Calu3 (cell line): ENCODE measurements around the gene FGFRL1. TPM values are rescaled to one million over a fixed set of nuclear protein-coding genes. Genes with fewer than 3 reads are reported as not detected.
A peak's percentile ranks its signal among the peaks of the same experiment; 100 is the strongest.

ENCODE experiments used
- BruUV-seq: library from RNA; stranded (reverse); fragments of 400-500 nt; replicated peaks from 2 replicates; lab custom pipeline; 2021; lab: Mats Ljungman, UMichigan
- CTCF ChIA-PET: fragments of 300-600 bp; sonication (Branson Sonifier 250); formaldehyde crosslinking; loops from one replicate; lab custom pipeline; 2022; ENCODE audit warnings: antibody characterized with exemption; lab: Charles Lee
- DNase-seq: peaks from one replicate; pipeline ENCODE4 v3.0.0; 2022
- H3K27ac Mint-ChIP-seq: one replicate; pipeline ENCODE4 v1.8.0; 2022; ENCODE audit warnings: mixed read lengths; ENCODE audit not compliant: unreplicated experiment
- H3K27me3 Mint-ChIP-seq: one replicate; pipeline ENCODE4 v1.8.0; 2022; ENCODE audit warnings: mixed read lengths; ENCODE audit not compliant: unreplicated experiment
- H3K36me3 Mint-ChIP-seq: one replicate; pipeline ENCODE4 v1.8.0; 2022; ENCODE audit warnings: mild to moderate bottlenecking, moderate library complexity, mixed read lengths; ENCODE audit not compliant: insufficient read depth, unreplicated experiment
- H3K4me1 Mint-ChIP-seq: one replicate; pipeline ENCODE4 v1.8.0; 2022; ENCODE audit warnings: mild to moderate bottlenecking, low read depth, mixed read lengths; ENCODE audit not compliant: unreplicated experiment
- H3K4me3 Mint-ChIP-seq: one replicate; pipeline ENCODE4 v1.8.0; 2022; ENCODE audit warnings: mild to moderate bottlenecking, low read depth, moderate library complexity, mixed read lengths; ENCODE audit not compliant: unreplicated experiment
- H3K9me3 Mint-ChIP-seq: one replicate; pipeline ENCODE4 v1.8.0; 2022; ENCODE audit warnings: low read depth, mixed read lengths; ENCODE audit not compliant: unreplicated experiment
- intact Hi-C: fragments of 100-400 bp; cut with micrococcal nuclease; formaldehyde crosslinking; loops from one replicate; pipeline ENCODE4 v1.10.0; 2022; ENCODE audit not compliant: unreplicated experiment
- total RNA-seq: library from RNA; stranded (reverse); gene quantifications from 2 replicates; pipeline ENCODE4 v1.2.3, GENCODE V29; 2022
- TF ChIP-seq, protein P1 (sequence below): fragments of 200-600 bp; IDR thresholded peaks from one replicate; pipeline ENCODE4 v1.8.0; 2022; ENCODE audit warnings: antibody characterized with exemption; ENCODE audit not compliant: unreplicated experiment

The FGFRL1 gene
- total RNA-seq, 1 experiment from 2014 or later: 43.2 TPM

DNA sequence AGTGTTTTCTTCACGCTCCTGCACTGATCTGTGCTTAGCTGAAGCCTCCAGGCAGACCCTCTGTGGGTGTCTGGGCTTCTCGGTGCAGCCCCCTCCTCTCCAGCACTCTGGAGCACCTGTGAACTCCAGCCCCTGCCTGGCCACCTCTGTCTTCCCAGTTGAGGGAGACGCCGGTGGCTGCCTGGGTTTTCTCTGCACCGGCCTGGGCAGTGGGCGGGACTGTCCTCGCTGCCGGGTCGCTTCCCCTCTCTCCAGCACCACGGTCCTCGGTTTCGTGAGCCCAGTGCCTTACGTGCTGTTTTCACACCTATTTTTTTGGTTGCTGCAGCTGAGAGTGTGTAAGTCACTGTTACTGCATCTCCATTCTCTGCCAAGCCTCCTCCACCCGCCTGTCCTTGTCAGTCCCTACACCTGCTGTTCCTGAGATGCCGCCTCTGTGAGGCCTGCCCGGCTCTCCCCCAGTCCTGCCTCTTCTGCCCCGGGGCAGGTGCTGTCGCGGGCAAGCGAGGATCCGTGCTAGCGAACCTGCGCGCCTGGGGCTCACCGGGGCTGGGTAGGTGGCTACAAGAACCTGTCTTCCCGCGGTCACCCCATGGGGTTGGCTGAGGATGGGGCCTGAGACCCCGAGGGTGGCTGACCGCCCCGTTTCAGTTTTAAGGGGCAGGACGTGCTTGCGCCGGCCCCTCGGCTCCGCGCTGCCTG, 2.4 kb upstream of the FGFRL1 start:
- DNase-seq: no peak
- TF ChIP-seq, protein P1, sequence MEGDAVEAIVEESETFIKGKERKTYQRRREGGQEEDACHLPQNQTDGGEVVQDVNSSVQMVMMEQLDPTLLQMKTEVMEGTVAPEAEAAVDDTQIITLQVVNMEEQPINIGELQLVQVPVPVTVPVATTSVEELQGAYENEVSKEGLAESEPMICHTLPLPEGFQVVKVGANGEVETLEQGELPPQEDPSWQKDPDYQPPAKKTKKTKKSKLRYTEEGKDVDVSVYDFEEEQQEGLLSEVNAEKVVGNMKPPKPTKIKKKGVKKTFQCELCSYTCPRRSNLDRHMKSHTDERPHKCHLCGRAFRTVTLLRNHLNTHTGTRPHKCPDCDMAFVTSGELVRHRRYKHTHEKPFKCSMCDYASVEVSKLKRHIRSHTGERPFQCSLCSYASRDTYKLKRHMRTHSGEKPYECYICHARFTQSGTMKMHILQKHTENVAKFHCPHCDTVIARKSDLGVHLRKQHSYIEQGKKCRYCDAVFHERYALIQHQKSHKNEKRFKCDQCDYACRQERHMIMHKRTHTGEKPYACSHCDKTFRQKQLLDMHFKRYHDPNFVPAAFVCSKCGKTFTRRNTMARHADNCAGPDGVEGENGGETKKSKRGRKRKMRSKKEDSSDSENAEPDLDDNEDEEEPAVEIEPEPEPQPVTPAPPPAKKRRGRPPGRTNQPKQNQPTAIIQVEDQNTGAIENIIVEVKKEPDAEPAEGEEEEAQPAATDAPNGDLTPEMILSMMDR: no peak
- H3K9me3 Mint-ChIP-seq: no peaks in the 10 kb centered on the region
- BruUV-seq: no TSS peak
- CTCF ChIA-PET: no interaction called here
- H3K4me3 Mint-ChIP-seq: peak overlapping the region; percentile 56
- peaks cover 34% of the 10 kb centered on the region for H3K27me3 Mint-ChIP-seq
- peaks cover 12% of the 10 kb centered on the region for H3K4me1 Mint-ChIP-seq
- intact Hi-C loops: no loop called here
- peaks cover 38% of the 10 kb centered on the region for H3K36me3 Mint-ChIP-seq
- H3K27ac Mint-ChIP-seq: no peak overlapping the region

DNA sequence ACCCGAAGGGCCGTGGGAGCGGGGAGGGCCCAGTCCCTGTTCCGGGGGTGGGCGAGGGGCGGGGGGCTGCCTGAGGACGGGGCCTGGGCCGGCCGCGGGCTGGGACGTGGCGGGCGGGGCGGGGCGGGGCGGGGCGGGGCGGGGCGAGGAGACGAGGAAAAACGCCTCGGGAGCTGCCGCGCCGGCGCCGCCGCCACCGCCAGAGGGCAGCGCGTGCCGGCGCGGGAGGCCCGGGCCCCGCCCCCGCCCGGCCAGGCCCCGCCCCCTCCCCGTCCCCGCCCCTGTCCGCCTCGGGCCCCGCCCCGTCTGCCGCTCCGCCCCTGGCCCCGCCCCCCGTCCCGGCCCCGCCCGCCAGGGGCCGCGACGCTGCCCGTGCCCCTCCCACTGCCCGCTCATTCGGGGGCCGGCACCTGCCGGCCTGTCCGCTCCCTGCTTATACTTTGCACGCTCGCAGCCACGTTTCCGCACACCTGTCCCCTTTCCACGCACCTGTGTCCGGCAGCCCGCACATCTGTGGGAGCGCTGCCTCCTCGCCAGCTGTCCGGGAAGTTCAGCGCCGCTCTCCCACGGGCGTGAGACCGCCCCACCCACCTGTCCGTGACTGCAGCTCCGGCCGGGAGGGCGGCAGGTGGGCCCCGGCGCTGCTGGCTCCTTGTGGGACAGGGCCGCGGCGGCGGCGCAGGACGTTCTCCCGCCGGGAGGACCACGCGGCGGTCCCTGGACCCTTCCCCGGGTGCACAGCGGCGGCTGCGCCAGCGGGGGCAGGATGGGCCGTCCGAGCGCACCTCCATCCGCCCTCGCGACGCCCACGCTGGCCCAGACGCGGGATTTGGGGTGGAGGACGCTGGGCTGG, 1.7 kb upstream of the FGFRL1 start:
- no TSS peak for BruUV-seq
- Mint-ChIP-seq H3K4me1 (peaks cover 12% of the 10 kb centered on the region), H3K9me3 (no peaks in the 10 kb centered on the region), H3K27ac (peak overlapping the region; percentile 79), H3K27me3 (peaks cover 34% of the 10 kb centered on the region), H3K4me3 (peak overlapping the region; percentile 62), H3K36me3 (peaks cover 41% of the 10 kb centered on the region)
- TF ChIP-seq, protein P1: no peak
- CTCF ChIA-PET: interaction anchor here (1.0 kb wide), 1 partner anchor 34 kb away, joined by 3 read pairs; no protein-coding TSS in a partner anchor
- peak; percentile 63 for DNase-seq
- intact Hi-C loops: no loop called here

DNA sequence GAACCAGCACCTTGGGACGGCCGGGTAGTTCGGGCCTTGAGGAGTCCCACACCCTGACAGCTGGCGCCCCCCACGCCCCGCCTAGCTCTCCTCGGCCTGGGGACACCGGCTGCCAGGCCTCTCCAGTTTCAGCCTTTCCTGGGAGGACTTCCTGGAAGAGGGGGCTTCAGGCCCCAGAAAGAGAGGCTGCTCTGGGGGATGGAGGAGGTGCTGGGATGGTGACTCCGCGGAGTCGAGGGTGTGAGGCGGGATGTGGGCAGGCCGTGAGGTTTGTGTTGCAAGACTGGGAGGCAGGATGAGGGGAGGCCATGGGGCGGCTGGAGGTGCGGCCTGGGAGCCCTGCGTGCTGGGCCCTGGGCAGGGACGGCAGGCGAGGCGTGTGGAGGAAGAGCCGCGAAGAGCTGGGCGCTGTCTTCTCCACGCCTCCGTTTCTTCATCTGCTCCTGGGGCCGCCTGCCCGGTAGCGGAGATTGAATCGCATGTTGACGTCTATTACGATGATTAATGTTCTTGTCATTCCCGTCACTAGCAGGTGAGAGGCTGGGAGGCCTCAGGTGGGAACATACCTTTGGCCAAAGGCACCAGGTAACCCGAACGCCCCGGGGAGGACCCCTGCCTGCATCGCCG, 918 bp upstream of the FGFRL1 start:
- peaks cover 12% of the 10 kb centered on the region for H3K4me1 Mint-ChIP-seq
- no peaks in the 10 kb centered on the region for H3K9me3 Mint-ChIP-seq
- DNase-seq: peak; percentile 52
- intact Hi-C loops: no loop called here
- H3K27ac Mint-ChIP-seq: peak overlapping the region; percentile 56
- H3K4me3 Mint-ChIP-seq: peak overlapping the region; percentile 62
- CTCF ChIA-PET: interaction anchor here (1.0 kb wide), 1 partner anchor 33 kb away, joined by 3 read pairs; no protein-coding TSS in a partner anchor
- H3K27me3 Mint-ChIP-seq: peaks cover 34% of the 10 kb centered on the region
- peaks cover 41% of the 10 kb centered on the region for H3K36me3 Mint-ChIP-seq
- TF ChIP-seq, protein P1: no peak
- no TSS peak for BruUV-seq

DNA sequence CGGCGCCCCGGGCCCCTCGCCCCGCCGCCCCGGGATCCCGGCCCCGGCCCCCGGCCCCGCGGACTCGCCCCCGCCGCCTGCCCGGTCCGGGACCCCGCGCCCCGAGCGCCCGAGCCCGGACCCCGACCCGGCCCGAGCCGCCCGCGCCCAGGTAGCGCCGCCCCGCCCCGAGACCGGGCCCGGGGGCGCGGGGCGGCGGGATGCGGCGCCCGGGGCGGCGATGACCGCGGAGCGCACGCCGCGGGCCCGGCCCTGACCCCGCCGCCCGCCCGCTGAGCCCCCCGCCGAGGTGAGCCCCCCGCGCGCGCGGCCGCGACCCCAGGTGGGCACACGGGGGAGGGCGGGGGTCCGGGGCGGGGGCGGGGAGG, 224 bp downstream of the FGFRL1 start:
- TF ChIP-seq, protein P1: no peak
- no peak overlapping the region for H3K27ac Mint-ChIP-seq
- intact Hi-C loops: no loop called here
- H3K27me3 Mint-ChIP-seq: peaks cover 30% of the 10 kb centered on the region
- H3K9me3 Mint-ChIP-seq: no peaks in the 10 kb centered on the region
- peaks cover 12% of the 10 kb centered on the region for H3K4me1 Mint-ChIP-seq
- H3K4me3 Mint-ChIP-seq: peak overlapping the region; percentile 55
- no peak for DNase-seq
- no TSS peak for BruUV-seq
- CTCF ChIA-PET: interaction anchor here (0.6 kb wide), 1 partner anchor 24 kb away, joined by 4 read pairs; no protein-coding TSS in a partner anchor
- H3K36me3 Mint-ChIP-seq: peaks cover 41% of the 10 kb centered on the region
